Stimulated activated CD8-positive, alpha-beta memory T cell treated with anti-CD3 and anti-CD28 coated beads, Interleukin-7, amount 100 ng/mL, for 24 hours (primary cell): Measurements from ENCODE around the gene DCTN1.
A peak's percentile ranks its signal among the peaks of the same experiment; 100 is the strongest.
"Not testable (repeated sequence)": the region's sequence is repeated elsewhere in the genome, so short reads cannot be mapped to it uniquely, and the experiment has no call there.

ENCODE experiments used
- DNase-seq: peaks from one replicate; pipeline ENCODE4 v3.0.0-alpha.2; 2020; ENCODE audit warnings: low read depth

Gene DCTN1

DNA sequence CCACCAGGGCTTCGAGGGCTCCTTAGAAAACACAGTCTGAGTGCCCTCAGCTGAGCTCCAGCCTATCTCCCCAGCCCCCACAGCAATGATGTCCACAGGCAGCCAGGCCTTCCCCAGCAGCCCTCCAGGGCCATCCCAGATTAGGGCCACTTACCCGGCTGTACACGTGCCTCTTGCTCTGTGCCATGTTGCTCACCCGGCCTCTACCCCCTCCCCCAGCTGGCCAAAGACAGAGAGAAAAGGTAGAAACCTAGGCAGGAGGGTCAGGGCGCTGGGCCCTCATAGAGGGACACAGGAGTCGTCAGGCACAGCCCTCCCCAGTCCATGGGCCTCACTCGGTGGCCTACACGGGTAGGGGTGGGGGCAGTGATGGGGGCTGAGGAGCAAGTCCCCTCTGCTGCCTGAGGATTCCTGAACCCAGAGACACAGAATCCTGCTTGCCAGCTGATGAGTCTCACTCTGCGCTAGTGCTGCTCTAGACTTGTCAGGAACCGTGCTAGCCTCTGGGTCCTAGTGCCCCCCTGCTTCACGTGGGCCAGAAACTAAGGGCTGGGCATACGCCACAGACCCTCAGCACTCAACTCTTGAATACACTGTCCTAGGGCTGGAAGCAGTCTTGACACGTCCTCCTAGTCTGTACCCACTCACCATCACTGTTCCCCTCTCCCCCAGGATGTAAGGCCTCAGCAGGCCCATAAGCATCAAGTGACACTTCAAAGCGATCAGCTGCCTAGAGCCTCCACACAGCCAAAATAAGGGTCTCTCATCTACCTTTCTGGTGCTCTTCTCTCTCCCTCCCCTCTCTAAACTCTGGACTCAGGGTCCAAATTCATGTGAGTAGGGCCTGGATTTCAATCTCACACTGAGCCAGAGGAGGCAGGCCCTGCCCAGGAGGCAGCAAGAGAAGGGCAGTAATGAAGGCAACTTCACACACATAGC lies at the start of gene DCTN1:
TSS of gene DCTN1 (minus strand) at position 461 of the 939 bp plus-strand sequence. CDS start at position 187, 274 bp downstream.
- no peak for DNase-seq

- DNase-seq, result no peak
These were observed 48.6 kb upstream of the DCTN1 start for GRCh38 chr2:74428675-74429074.

GRCh38 chr2:74427551-74427950 lies 47.4 kb upstream of the DCTN1 start:
- no peak for DNase-seq

- DNase-seq, result no peak
These were observed 46.2 kb upstream of the DCTN1 start for GRCh38 chr2:74426181-74426758.

DNA sequence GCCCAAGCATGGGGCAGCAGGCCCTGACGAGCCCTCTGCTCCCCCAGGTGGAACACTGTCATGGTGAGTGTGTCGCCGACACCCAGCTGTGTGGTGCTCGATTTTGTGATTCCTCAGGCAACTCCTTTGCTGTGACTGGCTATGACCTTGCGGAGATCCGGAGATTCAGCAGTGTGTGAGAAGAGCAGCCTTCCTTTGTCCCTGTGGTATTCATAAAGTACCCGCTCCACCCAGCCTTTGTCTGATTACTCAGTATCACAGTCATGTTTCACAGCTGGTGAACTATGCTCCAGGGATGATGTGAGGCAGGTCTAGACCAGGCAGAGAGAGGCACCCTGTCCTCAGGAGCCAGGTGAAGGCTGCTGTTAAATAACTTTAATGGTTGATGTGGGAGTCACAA lies 45.4 kb upstream of the DCTN1 start:
- no peak for DNase-seq

DNA sequence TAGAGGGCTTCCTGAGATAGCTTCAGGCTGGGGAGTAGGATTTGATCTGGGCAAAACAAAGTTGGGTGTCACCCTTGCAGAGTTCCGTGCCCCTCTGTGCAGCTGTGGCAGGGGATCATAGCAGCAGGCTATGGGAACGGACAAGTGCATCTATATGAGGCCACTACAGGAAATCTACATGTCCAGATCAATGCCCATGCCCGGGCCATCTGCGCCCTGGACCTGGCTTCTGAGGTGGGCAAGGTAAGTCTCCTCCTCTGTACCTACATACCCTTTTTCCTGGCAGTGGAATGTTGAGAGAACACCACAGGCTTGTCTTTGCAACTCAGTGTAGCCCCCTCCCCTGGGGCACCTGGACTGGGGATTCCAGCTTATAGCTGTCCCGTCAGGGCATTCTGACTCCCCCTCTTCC lies 44.9 kb upstream of the DCTN1 start:
- no peak for DNase-seq

DNA sequence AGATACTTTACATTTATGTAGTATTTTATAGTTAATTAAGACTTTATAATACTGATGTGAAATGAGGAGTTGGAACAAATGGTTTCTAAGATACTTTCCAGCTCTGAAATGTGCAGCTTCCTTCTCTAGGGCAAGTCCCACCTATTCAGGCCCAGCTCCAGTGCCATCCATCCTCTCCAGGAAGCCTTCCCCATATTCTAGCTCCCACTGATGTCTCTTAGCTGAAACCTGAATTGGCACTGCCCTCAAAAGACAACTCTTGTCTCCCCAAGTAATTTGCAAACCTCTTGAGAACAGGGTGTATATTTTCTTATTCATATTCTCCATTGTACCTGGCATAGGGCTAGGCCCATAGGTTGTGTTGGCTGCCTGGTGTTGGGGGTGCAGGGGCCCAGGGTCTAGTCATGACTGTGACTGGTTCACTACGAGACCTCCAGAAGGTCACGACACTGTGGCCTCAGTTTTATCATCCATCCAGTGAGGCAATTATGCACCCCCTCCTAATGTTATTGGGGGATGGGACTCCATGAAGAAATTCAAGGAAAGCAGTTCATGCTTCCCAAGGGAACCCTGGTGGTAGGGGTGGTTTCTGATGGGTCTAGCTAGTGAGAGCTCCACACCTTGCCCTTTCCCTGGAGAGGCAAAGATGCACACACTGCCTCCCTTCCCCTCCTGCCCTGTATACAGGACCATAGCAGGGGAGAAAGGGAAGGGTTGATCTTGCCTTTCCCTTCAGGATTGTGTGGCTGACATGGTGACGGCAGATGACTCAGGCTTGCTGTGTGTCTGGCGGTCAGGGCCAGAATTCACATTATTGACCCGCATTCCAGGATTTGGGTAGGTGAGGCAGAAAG lies 44.3 kb upstream of the DCTN1 start:
- DNase-seq, result no peak

GRCh38 chr2:74423231-74424095 lies 43.4 kb upstream of the DCTN1 start:
- DNase-seq, result no peak

DNA sequence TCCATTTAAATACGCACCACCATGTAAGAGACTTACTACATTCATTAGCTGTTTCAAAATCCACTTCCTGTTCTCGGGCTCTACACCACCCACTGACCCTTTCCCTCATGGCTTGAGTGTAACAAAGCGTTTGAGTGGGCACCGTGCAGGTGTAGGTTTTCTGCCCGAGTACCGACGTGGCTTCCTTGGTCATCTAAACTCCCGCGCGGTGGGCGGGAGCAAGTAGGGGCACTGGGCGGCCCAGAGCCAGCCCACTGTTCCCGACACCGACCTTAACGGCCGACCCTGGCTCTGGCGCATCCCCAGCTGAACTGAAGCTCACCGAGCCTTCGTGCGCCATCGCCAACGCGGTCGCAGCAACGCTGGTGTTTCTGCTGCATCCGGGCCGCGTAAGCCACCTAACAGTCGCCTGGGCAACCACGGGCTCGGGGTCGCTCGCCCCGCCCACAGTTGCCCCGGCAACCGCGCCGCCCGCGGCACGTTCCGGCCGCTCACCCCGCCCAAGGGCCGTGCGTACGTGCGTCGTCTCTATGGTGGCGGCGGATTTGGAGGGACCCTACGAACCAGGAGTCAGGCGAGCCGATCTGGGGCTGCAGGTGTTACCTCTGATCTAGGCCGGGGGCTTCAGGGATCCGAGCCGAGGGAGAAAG lies 41.2 kb upstream of the DCTN1 start, which contains the start of the genes C2orf81 and WDR54:
TSS of gene C2orf81 (minus strand) at position 399 of the 650 bp plus-strand sequence. CDS start at position 340, 59 bp downstream.
TSS of gene WDR54 (plus strand) at position 510 of the 650 bp plus-strand sequence. CDS start 424 bp downstream, outside the sequence.
- DNase-seq, result peak; percentile 77

DNA sequence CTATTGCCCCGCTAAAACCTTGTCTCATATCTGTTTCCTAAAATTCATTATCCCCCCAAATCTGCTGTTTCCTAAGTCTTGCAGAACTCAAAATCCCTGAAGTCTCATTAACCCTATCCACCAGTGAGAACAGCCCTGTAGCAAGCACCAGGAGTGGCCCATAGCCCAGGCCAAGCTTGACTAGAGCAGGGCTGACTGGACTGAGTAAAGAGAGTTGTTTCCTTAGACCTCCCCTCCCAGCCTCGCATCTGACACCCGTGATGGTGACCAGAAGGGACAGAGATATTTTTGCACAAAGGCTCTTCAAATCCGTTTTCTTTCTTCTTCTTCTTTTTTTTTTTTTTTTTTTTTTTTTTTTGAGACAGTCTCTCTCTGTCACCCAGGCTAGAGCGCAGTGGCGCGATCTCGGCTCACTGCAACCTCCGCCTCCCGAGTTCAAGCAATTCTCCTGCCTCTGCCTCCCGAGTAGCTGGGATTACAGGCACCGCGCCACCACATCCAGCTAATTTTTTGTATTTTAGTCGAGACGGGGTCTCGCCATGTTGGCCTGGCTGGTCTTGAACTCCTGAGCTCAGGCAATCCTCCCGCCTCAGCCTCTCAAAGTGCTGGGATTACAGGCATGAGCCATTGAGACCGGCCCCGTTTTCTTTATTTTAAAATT lies 40.5 kb upstream of the DCTN1 start:
- not testable (repeated sequence) for DNase-seq

- no peak for DNase-seq
These were observed 39.9 kb upstream of the DCTN1 start for GRCh38 chr2:74420006-74420405.

DNA sequence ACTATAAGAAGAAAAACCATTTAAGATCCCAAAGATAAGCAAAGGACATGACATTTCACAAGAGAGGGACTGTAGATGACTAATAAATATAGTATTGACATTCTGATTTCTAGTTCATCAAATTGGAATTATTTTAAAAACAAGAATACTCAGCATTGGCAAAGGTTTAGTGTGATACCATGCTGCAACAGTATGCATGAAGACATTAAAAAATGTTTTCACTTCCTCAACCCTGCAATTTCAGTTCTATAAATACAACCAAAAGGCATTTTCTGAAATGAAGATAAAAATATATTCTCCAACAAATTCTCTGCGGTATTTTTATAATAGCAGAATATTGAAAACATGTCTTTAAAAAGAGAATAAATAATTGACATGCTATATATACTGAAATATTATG lies 39.2 kb upstream of the DCTN1 start:
- no peak for DNase-seq

GRCh38 chr2:74418312-74418711 lies 38.2 kb upstream of the DCTN1 start:
- DNase-seq, result no peak

DNA sequence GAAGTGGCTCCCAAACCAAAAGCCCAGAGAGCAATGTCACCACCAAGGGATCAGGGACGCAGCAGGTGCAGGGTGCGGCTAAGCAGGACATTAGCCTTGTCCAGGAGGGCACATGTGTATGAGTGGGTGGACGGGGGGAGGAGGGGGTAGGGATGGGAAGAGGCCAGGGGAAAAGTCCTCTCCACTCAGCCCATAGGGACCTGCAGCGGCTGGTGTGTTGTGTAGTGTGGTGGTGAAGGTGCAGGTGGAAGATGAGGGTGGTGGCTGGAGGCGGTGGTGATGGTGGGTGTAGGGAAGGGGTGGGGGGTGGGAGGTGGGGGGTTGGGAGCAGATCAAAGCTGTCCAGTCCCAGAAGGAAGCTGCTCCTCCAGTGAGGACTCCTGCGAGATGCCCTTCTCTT lies 37.7 kb upstream of the DCTN1 start:
- no peak for DNase-seq

DNA sequence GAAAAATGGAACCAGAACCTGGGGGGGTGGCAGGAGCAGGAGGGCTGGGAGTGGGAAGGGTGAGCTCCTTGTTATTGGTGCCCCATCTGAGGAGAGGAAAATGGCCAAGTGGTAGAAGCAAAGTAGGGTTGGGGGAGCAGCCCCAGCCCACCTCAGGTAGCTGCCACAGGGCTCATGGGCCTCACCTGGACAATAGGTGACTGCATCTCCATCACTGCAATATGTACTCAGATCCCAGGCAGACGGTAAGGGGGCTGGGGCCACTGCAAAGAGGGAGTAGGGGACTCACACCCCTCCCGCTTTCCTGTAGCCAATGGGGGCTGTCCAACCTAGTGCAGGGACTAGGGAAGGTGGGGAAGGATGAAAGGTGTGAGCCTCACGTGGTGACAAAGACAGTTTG lies 37.1 kb upstream of the DCTN1 start:
- no peak for DNase-seq

DNA sequence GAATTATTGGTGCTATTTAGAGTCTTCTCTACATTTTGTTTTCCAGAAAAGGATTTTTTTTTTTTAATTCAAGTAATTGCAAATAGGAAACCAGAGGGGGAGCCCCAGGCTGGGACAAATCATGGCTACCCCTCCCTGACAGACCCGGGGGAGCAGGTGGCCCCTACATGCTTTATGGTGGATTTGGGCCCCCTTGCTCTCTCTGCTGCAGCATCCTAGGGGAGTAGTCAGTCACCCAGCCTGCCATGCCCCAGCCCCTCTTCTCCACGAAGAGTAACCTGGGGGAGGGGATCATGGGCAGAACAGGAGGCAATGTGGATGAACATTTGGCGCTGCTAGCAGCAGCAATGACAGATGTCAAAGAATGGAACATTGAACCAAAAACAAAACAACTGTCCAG lies 36.7 kb upstream of the DCTN1 start:
- no peak for DNase-seq

DNA sequence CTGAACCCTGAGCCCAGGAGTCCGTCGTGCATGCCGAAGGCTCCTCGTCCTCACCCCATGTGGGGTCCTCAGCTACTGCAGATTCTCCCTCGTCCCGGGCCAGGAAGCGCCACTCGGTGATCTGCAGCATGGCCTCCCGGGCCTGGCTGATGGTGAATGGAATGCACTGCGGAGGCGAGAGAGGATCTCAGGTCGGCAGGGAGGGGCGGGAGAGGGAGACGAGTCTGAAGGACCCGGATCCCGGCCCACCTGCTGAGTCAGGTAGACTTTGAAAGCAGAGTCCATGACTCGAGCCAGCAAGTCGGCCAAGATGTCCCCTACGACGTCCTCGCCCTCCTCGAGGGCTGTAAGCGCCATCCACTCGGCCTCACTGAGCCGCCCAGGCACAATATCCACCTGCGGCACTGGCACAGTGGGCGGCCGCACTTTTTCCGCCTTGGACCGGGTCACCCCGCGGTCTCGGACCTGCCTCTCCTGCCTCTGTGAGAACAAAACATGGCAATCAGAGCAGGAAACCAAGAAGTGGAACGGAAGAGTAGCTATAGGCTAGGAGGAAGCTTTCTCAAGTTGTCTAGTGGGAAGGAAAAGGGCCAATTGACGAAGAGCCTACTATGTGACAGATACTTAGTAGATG lies 35.8 kb upstream of the DCTN1 start:
- DNase-seq, result no peak

DNA sequence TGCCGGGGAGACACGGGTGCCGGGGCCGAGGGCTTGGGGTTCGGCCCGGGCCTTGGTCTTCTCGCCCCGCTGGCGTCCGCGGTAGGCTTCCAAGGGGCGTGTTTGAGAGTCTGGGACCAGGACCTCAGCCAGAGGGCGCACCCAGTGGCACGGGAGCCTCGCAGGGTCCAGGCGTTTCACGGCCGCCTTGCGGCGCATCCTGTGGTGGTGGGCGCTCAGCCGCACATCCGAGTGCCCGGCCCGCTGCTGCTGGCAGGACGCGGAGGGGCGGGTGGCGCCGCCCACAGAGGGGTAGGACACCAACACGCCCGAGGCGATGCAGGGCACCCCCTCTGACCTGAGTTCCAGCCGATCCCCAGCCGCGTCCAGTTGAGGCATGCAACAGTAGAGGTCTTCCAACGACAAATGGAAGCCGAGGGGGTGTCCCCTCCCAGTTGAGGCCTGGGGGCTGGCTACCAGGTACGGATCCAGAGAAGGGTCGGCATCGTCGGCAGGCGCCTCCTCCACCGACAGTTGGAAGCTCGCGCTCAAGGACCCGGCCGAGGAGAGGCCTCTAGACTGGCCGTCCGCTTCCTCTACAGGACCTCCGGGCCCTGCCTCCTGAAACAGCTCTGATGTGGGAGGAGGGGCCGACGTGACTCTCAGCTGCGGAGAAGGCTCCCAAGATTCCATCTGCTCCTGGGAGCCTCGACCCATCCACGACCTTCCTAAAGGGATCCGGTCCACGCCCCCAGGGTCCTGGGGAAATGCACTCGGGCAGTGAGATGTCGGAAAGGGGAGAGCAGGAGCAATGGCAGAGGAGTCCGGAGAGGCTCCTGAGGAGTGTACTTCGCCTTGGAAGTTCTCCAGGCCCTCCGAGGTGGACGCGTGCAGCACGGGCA lies 35.0 kb upstream of the DCTN1 start:
- no peak for DNase-seq

GRCh38 chr2:74414441-74414840 lies 34.3 kb upstream of the DCTN1 start:
- no peak for DNase-seq
